Spinal cord (tissue), 10 donors: Measurements from ENCODE around the gene ACAA1. TPM values are rescaled to one million over a fixed set of nuclear protein-coding genes. Genes with fewer than 3 reads are reported as not detected.
A peak's percentile ranks its signal among the peaks of the same experiment; 100 is the strongest.

Source experiments
- DNase-seq, 6 donors: peaks; one replicate each; pipeline versions ENCODE4 v3.0.0 to v3.0.0-alpha.2; 2013 to 2015; ENCODE audit warnings: low spot score in 6 of 6, low read depth in 4 of 6
- H3K27ac ChIP-seq: one replicate; pipeline ENCODE4 v1.5.1; 2013; ENCODE audit warnings: low read depth, low read length, control low read depth
- H3K27me3 ChIP-seq: one replicate; pipeline ENCODE4 v1.6.1; 2013; ENCODE audit warnings: low read length; ENCODE audit not compliant: control insufficient read depth, insufficient read depth
- H3K36me3 ChIP-seq: one replicate; pipeline ENCODE4 v1.6.1; 2013; ENCODE audit warnings: low read length; ENCODE audit not compliant: control insufficient read depth, insufficient read depth
- H3K4me1 ChIP-seq: one replicate; pipeline ENCODE4 v1.6.1; 2013; ENCODE audit warnings: low read length; ENCODE audit not compliant: control insufficient read depth, insufficient read depth
- H3K4me3 ChIP-seq: one replicate; pipeline ENCODE4 v1.5.1; 2013; ENCODE audit warnings: low read depth, low read length, control low read depth
- H3K9me3 ChIP-seq: one replicate; pipeline ENCODE4 v1.6.1; 2013; ENCODE audit warnings: low read length; ENCODE audit not compliant: control insufficient read depth, insufficient read depth
- WGBS: methylation state at CpG from one replicate; pipeline ENCODE4 v1.1.5; 2013; ENCODE audit warnings: missing lambda C conversion rate; ENCODE audit not compliant: insufficient coverage; 5-methylcytosine and 5-hydroxymethylcytosine counted together
- long read RNA-seq, 4 donors: transcript quantifications; one replicate each; lab custom pipeline, GENCODE V29; 2026
- polyA plus RNA-seq, 2 donors: library from polyadenylated mRNA; unstranded; fragments of 120-200 nt; gene quantifications; one replicate each; pipeline ENCODE4 v1.2.1, GENCODE V29; 2013; ENCODE audit not compliant: insufficient read length in 2 of 2
- total RNA-seq, 2 donors: library from RNA; depleted of rRNA in 1 of 2; stranded (reverse); fragments of 120-200 nt in 1 of 2; fragments of >200 nt in 1 of 2; gene quantifications; one replicate each; pipeline versions ENCODE4 v1.2.3 to v1.2.4, GENCODE V29; 2013 to 2014
- donor health status: healthy.

ACAA1 gene
- total RNA-seq (10 to 100 TPM; 30.2 to 36.6 TPM), polyA plus RNA-seq (100 to 1,000 TPM in 1 of 2 donors, 10 to 100 TPM in 1; 99.3 to 100 TPM)
- long read RNA-seq, donor 1, transcript ACAA1-202 (12 exons, 1,785 nt): major isoform, 14 of 30 reads
- long read RNA-seq, donor 1, transcript ACAA1-215 (3 exons, 876 nt): minor isoform, 6 of 30 reads
- long read RNA-seq, donor 1, partial matches to known transcripts: 6 of 30 reads
- long read RNA-seq, donor 1, other reads (novel, unspliced or antisense): 0 of 30 reads
- long read RNA-seq, donor 2, partial matches to known transcripts: 0 of 6 reads
- long read RNA-seq, donor 2, other reads (novel, unspliced or antisense): 0 of 6 reads
- long read RNA-seq, donor 3, transcript ACAA1-202 (12 exons, 1,785 nt): major isoform, 13 of 18 reads
- long read RNA-seq, donor 3, partial matches to known transcripts: 0 of 18 reads
- long read RNA-seq, donor 3, other reads (novel, unspliced or antisense): 5 of 18 reads
- long read RNA-seq, donor 4, transcript ACAA1-202 (12 exons, 1,785 nt): major isoform, 16 of 26 reads
- long read RNA-seq, donor 4, partial matches to known transcripts: 5 of 26 reads
- long read RNA-seq, donor 4, other reads (novel, unspliced or antisense): 0 of 26 reads

- Histone ChIP-seq H3K9me3 (no peaks in the 10 kb centered on the region), H3K36me3 (peaks cover 38% of the 10 kb centered on the region), H3K4me1 (peaks cover 29% of the 10 kb centered on the region), H3K27me3 (no peaks in the 10 kb centered on the region), H3K4me3 (peak within 1 kb of the TSS; percentile 88), H3K27ac (peak within 1 kb of the TSS; percentile 98)
- under 1% methylated on average over 66 of the region's 66 CpGs for WGBS
- peak; percentile 90 to 100 (median 97) for DNase-seq
Observed at GRCh38 chr3:38136777-38137614, at the start of gene ACAA1. TSS of gene ACAA1 (minus strand) at chr3:38137127. CDS start at chr3:38137035, 92 bp downstream.

GRCh38 chr3:38177181-38177580 is 40.3 kb upstream of the ACAA1 start:
- no peak overlapping the region for H3K27ac ChIP-seq
- H3K36me3 ChIP-seq: peaks cover 8% of the 10 kb centered on the region
- no peaks in the 10 kb centered on the region for H3K4me1 ChIP-seq
- no peak for DNase-seq
- WGBS: no CpG with 5 or more reads among the region's 2 CpGs
- no peaks in the 10 kb centered on the region for H3K27me3 ChIP-seq
- H3K9me3 ChIP-seq: no peaks in the 10 kb centered on the region
- H3K4me3 ChIP-seq: no peak overlapping the region

- peaks cover 2% of the 10 kb centered on the region for H3K36me3 ChIP-seq
- WGBS: 95% methylated on average over 2 of the region's 5 CpGs
- DNase-seq: no peak
- no peak overlapping the region for H3K27ac ChIP-seq
- no peaks in the 10 kb centered on the region for H3K9me3 ChIP-seq
- no peaks in the 10 kb centered on the region for H3K4me1 ChIP-seq
- H3K27me3 ChIP-seq: no peaks in the 10 kb centered on the region
- no peak overlapping the region for H3K4me3 ChIP-seq
Observed at GRCh38 chr3:38173834-38174418, 37.0 kb upstream of the ACAA1 start.

GRCh38 chr3:38171622-38172021 is 34.7 kb upstream of the ACAA1 start:
- WGBS: no CpG with 5 or more reads among the region's 2 CpGs
- H3K36me3 ChIP-seq: no peaks in the 10 kb centered on the region
- DNase-seq: no peak
- no peaks in the 10 kb centered on the region for H3K27me3 ChIP-seq
- peaks cover 1% of the 10 kb centered on the region for H3K4me1 ChIP-seq
- H3K9me3 ChIP-seq: no peaks in the 10 kb centered on the region
- H3K4me3 ChIP-seq: no peak overlapping the region
- H3K27ac ChIP-seq: no peak overlapping the region

GRCh38 chr3:38170722-38171121 is 33.8 kb upstream of the ACAA1 start:
- DNase-seq: no peak
- Histone ChIP-seq H3K4me3 (no peak overlapping the region), H3K36me3 (no peaks in the 10 kb centered on the region), H3K9me3 (no peaks in the 10 kb centered on the region), H3K4me1 (peaks cover 8% of the 10 kb centered on the region), H3K27ac (no peak overlapping the region), H3K27me3 (no peaks in the 10 kb centered on the region)
- WGBS: 86% methylated on average over 3 of the region's 4 CpGs

- no CpG with 5 or more reads among the region's 1 CpG for WGBS
- Histone ChIP-seq H3K27me3 (no peaks in the 10 kb centered on the region), H3K36me3 (no peaks in the 10 kb centered on the region), H3K9me3 (no peaks in the 10 kb centered on the region), H3K4me3 (no peak overlapping the region), H3K27ac (no peak overlapping the region), H3K4me1 (peaks cover 12% of the 10 kb centered on the region)
- DNase-seq: no peak
Observed at GRCh38 chr3:38169027-38169317, 32.0 kb upstream of the ACAA1 start.

GRCh38 chr3:38168151-38169026 is 31.5 kb upstream of the ACAA1 start:
- Histone ChIP-seq H3K9me3 (no peaks in the 10 kb centered on the region), H3K27ac (no peak overlapping the region), H3K4me1 (peaks cover 13% of the 10 kb centered on the region), H3K4me3 (no peak overlapping the region), H3K27me3 (no peaks in the 10 kb centered on the region), H3K36me3 (no peaks in the 10 kb centered on the region)
- WGBS: no CpG with 5 or more reads among the region's 4 CpGs
- no peak for DNase-seq

- H3K4me3 ChIP-seq: no peak overlapping the region
- H3K9me3 ChIP-seq: no peaks in the 10 kb centered on the region
- DNase-seq: no peak
- no peaks in the 10 kb centered on the region for H3K36me3 ChIP-seq
- no peaks in the 10 kb centered on the region for H3K27me3 ChIP-seq
- H3K27ac ChIP-seq: no peak overlapping the region
- whole genome bisulfite sequencing: 92% methylated on average over 2 of the region's 4 CpGs
- H3K4me1 ChIP-seq: peaks cover 13% of the 10 kb centered on the region
Observed at GRCh38 chr3:38167591-38167990, 30.7 kb upstream of the ACAA1 start.
